Thoracic aorta (tissue), 2 donors: Measurements from ENCODE around the gene FAM24B. TPM values are rescaled to one million over a fixed set of nuclear protein-coding genes. Genes with fewer than 3 reads are reported as not detected.

ENCODE experiments used
- ATAC-seq: fragments of 150-250 bp; one replicate; pipeline ENCODE4 v1.8.0; 2017; ENCODE audit warnings: low read depth; ENCODE audit not compliant: insufficient number of reproducible peaks, low FRiP score
- DNase-seq: peaks from one replicate; pipeline ENCODE4 v3.0.0-alpha.2; 2020; ENCODE audit warnings: low spot score
- H3K27ac ChIP-seq, 2 donors: fragments of 200-600 bp; sonication (generic); 1 replicate in 1 of 2; 2 replicates in 1 of 2; pipeline ENCODE4 v1.5.1; 2016; ENCODE audit warnings: mild to moderate bottlenecking in 2 of 2, moderate library complexity in 2 of 2
- H3K27me3 ChIP-seq: fragments of 200-600 bp; sonication (generic); replicated peaks from 2 replicates; pipeline ENCODE4 v1.6.0; 2016; ENCODE audit warnings: mild to moderate bottlenecking; ENCODE audit not compliant: insufficient read depth
- H3K36me3 ChIP-seq: fragments of 200-600 bp; sonication (generic); one replicate; pipeline ENCODE4 v1.5.1; 2016
- H3K4me1 ChIP-seq, 2 donors: fragments of 200-600 bp; sonication (generic); 1 replicate in 1 of 2; 2 replicates in 1 of 2; pipeline versions ENCODE4 v1.5.1 to v1.6.0; 2016; ENCODE audit warnings: low read depth in 2 of 2, mild to moderate bottlenecking in 1 of 2; ENCODE audit not compliant: control insufficient read depth in 1 of 2
- H3K4me3 ChIP-seq: fragments of 200-600 bp; sonication (generic); 2 replicates; pipeline ENCODE4 v1.5.1; 2016; ENCODE audit warnings: mild to moderate bottlenecking
- H3K9me3 ChIP-seq: fragments of 200-600 bp; sonication (generic); 2 replicates; pipeline ENCODE4 v1.5.1; 2016
- total RNA-seq, 2 donors: library from RNA; depleted of rRNA; stranded (reverse); fragments of >200 nt; gene quantifications; one replicate each; pipeline versions ENCODE4 v1.1.0 to v1.2.3, GENCODE V29; 2016
- TF ChIP-seq, protein P1 (sequence below): fragments of 200-600 bp; sonication (generic); IDR thresholded peaks from one replicate; pipeline ENCODE4 v1.5.1; 2019; ENCODE audit warnings: antibody characterized with exemption

The FAM24B gene
- total RNA-seq, 2 donors from 2014 or later, result 4.8 to 9.1 TPM

DNA sequence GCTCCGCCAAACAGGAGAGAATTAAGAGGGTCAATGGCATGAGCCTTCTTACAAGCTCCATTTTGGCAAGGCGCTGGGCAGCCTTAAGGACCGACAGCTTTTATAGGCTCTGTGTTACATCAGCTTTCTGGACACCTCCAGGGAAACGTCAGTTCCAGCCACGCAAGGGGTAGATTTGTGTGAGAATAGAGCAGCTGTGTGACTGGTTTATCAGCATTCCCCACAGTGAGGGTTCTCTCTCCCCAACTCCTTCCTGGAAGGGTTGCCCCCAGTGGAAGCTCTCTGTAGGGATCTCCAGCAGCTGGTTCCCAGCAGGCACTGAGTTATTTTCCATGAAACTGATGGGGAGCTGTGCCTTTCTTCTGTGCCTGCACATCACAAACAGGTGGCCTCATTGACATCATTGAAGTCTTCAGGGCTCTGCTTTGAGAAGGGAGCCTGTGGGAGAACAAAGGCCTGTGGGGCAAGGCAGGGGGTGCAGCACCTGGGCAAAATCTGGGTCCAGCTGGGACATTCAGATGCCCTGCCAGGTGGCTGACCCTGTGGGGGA is 33.5 kb downstream of the FAM24B start, which contains the start of gene CUZD1:
CUZD1 (minus strand) TSS at position 75 of the 550 bp plus-strand sequence; CDS start at position 61, 14 bp downstream.
- Histone ChIP-seq H3K4me3 (no peak within 1 kb of the TSS), H3K27ac (no peak within 1 kb of the TSS), H3K4me1 (no peaks in the 10 kb centered on the region), H3K36me3 (no peaks in the 10 kb centered on the region), H3K27me3 (no peaks in the 10 kb centered on the region), H3K9me3 (no peaks in the 10 kb centered on the region)
- TF ChIP-seq, protein P1, sequence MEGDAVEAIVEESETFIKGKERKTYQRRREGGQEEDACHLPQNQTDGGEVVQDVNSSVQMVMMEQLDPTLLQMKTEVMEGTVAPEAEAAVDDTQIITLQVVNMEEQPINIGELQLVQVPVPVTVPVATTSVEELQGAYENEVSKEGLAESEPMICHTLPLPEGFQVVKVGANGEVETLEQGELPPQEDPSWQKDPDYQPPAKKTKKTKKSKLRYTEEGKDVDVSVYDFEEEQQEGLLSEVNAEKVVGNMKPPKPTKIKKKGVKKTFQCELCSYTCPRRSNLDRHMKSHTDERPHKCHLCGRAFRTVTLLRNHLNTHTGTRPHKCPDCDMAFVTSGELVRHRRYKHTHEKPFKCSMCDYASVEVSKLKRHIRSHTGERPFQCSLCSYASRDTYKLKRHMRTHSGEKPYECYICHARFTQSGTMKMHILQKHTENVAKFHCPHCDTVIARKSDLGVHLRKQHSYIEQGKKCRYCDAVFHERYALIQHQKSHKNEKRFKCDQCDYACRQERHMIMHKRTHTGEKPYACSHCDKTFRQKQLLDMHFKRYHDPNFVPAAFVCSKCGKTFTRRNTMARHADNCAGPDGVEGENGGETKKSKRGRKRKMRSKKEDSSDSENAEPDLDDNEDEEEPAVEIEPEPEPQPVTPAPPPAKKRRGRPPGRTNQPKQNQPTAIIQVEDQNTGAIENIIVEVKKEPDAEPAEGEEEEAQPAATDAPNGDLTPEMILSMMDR, result no peak
- ATAC-seq, result no peak
- DNase-seq, result no peak

DNA sequence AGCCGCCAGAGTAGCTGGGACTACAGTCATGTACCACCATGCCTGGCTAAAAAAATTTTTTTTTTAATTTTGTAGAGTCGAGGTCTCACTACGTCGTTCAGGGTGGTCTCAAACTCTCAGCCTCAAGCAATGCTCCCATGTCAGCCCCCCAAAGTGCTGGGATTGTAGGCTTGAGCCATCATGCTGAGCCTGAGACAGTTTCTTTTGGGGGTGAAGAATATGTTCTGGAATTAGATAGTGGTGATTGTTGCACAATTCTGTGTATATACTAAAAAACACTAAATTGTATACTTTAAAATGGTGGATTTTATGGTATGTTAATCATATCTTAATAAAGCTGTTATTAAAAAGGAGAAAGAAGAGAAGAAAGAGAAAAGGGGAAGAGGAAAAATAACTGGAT is 35.2 kb downstream of the FAM24B start:
- Histone ChIP-seq H3K9me3 (no peaks in the 10 kb centered on the region), H3K4me3 (no peak overlapping the region), H3K27ac (no peak overlapping the region), H3K4me1 (no peaks in the 10 kb centered on the region), H3K36me3 (no peaks in the 10 kb centered on the region), H3K27me3 (no peaks in the 10 kb centered on the region)
- no peak for ATAC-seq
- TF ChIP-seq, protein P1, result no peak
- no peak for DNase-seq

DNA sequence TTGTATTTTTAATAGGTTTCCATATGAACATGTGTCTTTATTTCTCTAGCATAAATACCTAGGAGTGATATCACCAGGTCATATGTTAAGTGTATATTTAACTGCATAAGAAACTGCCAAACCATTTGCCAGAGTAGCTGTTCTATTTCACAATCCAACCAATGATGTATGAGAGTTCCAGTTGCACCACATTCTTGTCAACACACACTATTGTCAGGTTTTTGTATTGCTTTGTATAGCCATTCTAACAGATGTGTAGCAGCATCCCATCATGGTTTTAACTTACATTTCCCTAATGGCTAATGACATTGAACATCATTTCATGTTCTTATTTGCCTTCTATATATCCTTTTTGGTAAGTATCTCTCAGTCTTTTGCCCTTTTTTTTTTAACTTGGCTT is 37.8 kb downstream of the FAM24B start:
- Histone ChIP-seq H3K27ac (no peak overlapping the region), H3K27me3 (no peaks in the 10 kb centered on the region), H3K36me3 (no peaks in the 10 kb centered on the region), H3K4me1 (no peaks in the 10 kb centered on the region), H3K9me3 (no peaks in the 10 kb centered on the region), H3K4me3 (no peak overlapping the region)
- ATAC-seq (no peak), DNase-seq (no peak)
- TF ChIP-seq, protein P1, result no peak

DNA sequence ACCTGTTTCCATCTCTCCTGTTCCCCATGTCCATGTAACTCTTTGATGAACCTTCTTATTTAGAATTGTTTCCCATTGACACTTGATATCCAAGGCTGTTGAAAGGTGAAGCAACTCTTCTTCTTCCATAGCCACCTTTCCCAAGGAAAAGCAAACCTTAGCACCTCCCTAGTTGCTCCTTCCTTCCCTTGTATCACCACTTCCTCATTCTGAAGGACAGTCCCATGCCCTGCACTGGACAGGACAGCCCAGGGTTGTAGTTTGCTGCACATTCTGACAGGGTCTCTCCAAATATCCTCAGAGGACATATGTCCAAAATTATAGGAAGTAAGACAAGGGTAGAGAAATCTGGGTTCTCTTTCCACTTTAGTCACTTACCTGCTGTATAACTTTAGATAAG is 39.9 kb downstream of the FAM24B start:
- DNase-seq (no peak), ATAC-seq (no peak)
- H3K27me3 ChIP-seq, result no peaks in the 10 kb centered on the region
- no peak overlapping the region for H3K27ac ChIP-seq
- H3K4me3 ChIP-seq, result no peak overlapping the region
- H3K9me3 ChIP-seq, result no peaks in the 10 kb centered on the region
- no peaks in the 10 kb centered on the region for H3K36me3 ChIP-seq
- TF ChIP-seq, protein P1, result no peak
- no peaks in the 10 kb centered on the region for H3K4me1 ChIP-seq

DNA sequence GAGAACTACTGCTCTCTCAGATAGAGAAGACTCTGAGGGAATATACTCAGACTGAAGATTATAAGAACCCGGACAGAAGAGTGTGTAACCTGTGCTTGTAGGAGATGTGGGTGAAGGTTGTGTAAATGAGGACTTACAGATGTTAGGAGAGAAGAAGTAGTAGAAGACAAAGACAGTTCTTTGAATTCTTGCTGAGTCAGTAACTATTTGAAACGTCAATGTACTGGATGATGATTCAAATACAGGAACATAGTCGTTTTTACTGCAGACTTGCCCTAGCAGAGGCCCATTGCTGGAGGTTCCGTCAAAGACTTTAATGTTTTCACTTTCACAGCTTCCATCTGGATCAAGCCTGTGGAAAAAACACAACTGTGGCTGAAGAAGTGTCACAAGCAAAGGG is 40.5 kb downstream of the FAM24B start:
- TF ChIP-seq, protein P1, result no peak
- ATAC-seq (no peak), DNase-seq (no peak)
- no peaks in the 10 kb centered on the region for H3K4me1 ChIP-seq
- no peak overlapping the region for H3K27ac ChIP-seq
- H3K9me3 ChIP-seq, result no peaks in the 10 kb centered on the region
- no peaks in the 10 kb centered on the region for H3K27me3 ChIP-seq
- H3K36me3 ChIP-seq, result no peaks in the 10 kb centered on the region
- H3K4me3 ChIP-seq, result no peak overlapping the region
